ENCODE results near the gene KLF6. TPM values are rescaled to one million over a fixed set of nuclear protein-coding genes. Genes with fewer than 3 reads are reported as not detected.

Gene KLF6
- total and polyA plus RNA-seq, 9 of the 15 experiments (the other 6 are each of a cell fraction or from before 2014, with no cell fraction given) = 3.2 to 23.9 (median 8.0) TPM

DNA sequence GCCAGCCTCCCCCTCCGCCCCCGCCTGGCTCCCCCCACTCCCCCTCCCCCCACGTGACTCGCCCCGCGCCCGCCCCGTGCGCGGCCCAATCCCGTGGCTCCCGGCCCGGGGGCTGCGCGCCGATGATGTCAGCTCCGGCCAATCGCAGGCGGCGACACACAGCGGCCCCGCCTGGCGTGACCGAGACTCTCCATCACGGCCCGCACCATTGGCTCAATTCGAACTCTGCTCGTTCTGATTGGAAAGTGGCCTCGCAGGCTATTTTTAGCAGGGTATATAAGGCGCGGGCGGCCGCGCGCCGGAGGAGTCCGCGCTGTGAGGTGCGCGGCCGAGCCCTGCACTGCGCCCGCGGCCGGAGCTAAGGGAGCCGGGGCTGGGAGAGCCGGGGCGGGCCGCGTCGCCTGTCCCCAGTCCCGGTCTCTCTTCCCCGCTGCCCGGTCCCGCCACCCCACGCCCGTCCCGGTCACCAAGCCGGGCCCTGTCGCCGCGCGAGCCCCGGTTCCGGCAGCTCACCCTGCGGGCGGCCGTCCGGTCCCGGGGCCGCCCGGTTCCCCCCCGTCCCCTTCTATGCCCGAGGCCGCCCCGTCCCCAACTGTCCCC is 342 bp upstream of the KLF6 start (continued):
- TF ChIP-seq ZNF398 (CRISPR knock-in tag; IDR thresholded peaks at IDR 0.05) (no peak), SREBF1 (IDR thresholded peaks at IDR 0.05; ENCODE audit: borderline replicate concordance, low read depth, low read length) (peak; percentile 98), SAFB (IDR thresholded peaks at IDR 0.05; ENCODE audit: borderline replicate concordance, low read depth, low read length) (0 out of 2 replicates have a peak, but pooled peaks have one; percentile 15), CCAR2 (IDR thresholded peaks at IDR 0.05; ENCODE audit: low read depth, low read length) (no peak), C11orf30 (IDR thresholded peaks at IDR 0.05; ENCODE audit: low read depth) (no peak), MTF1 (CRISPR knock-in tag; IDR thresholded peaks at IDR 0.05; ENCODE audit: borderline replicate concordance) (no peak), TEAD4 (IDR thresholded peaks at IDR 0.05; ENCODE audit: low read length) (0 out of 2 replicates have a peak, but pooled peaks have one; percentile 4), TEAD4 (CRISPR knock-in tag; IDR thresholded peaks at IDR 0.05; ENCODE audit: borderline replicate concordance) (no peak), RB1 (IDR thresholded peaks at IDR 0.05; ENCODE audit: low read depth) (peak; percentile 80), MTA2 (IDR thresholded peaks at IDR 0.05; ENCODE audit: low read depth) (no peak), HDAC3 (IDR thresholded peaks at IDR 0.05; ENCODE audit: borderline replicate concordance, partially characterized antibody) (no peak), ZNF24 (IDR thresholded peaks at IDR 0.05) (no peak), PPARD (CRISPR knock-in tag; IDR thresholded peaks at IDR 0.05) (no peak), BCL6 (CRISPR knock-in tag; IDR thresholded peaks at IDR 0.05) (no peak), SRSF9 (IDR thresholded peaks at IDR 0.05; ENCODE audit: borderline replicate concordance, low read depth, low read length) (no peak), BACH1 (tag; IDR thresholded peaks at IDR 0.05) (no peak), TAF15 (IDR thresholded peaks at IDR 0.05; ENCODE audit: low read depth, low read length) (no peak), GATAD2B (IDR thresholded peaks at IDR 0.05; ENCODE audit: borderline replicate concordance) (peak; percentile 71), RHOXF2B (CRISPR knock-in tag; conservative IDR thresholded peaks at IDR 0.05) (no peak), NELFE (IDR thresholded peaks at IDR 0.05; ENCODE audit: insufficient read depth, insufficient read length) (peak; percentile 68), CBX3 (IDR thresholded peaks at IDR 0.05; ENCODE audit: borderline replicate concordance in 1 of 2, low read length in 2 of 2) (no peak), NEUROD1 (IDR thresholded peaks at IDR 0.05; ENCODE audit: borderline replicate concordance, low read depth, low read length, partially characterized antibody) (peak; percentile 98), NRF1 (conservative IDR thresholded peaks at IDR 0.05 in 1 of 2, IDR thresholded peaks at IDR 0.05 in 1 of 2) (peak in 1 of 2 experiments; percentile 61; a peak in 3 of 4 replicates), ZNF589 (CRISPR knock-in tag; IDR thresholded peaks at IDR 0.05; ENCODE audit: low read depth) (0 out of 2 replicates have a peak, but pooled peaks have one; percentile 9)
- TF ChIP-seq, protein P1, sequence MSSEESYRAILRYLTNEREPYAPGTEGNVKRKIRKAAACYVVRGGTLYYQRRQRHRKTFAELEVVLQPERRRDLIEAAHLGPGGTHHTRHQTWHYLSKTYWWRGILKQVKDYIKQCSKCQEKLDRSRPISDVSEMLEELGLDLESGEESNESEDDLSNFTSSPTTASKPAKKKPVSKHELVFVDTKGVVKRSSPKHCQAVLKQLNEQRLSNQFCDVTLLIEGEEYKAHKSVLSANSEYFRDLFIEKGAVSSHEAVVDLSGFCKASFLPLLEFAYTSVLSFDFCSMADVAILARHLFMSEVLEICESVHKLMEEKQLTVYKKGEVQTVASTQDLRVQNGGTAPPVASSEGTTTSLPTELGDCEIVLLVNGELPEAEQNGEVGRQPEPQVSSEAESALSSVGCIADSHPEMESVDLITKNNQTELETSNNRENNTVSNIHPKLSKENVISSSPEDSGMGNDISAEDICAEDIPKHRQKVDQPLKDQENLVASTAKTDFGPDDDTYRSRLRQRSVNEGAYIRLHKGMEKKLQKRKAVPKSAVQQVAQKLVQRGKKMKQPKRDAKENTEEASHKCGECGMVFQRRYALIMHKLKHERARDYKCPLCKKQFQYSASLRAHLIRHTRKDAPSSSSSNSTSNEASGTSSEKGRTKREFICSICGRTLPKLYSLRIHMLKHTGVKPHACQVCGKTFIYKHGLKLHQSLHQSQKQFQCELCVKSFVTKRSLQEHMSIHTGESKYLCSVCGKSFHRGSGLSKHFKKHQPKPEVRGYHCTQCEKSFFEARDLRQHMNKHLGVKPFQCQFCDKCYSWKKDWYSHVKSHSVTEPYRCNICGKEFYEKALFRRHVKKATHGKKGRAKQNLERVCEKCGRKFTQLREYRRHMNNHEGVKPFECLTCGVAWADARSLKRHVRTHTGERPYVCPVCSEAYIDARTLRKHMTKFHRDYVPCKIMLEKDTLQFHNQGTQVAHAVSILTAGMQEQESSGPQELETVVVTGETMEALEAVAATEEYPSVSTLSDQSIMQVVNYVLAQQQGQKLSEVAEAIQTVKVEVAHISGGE (CRISPR knock-in tag; IDR thresholded peaks at IDR 0.05) = peak in 1 of 3 experiments; percentile 44; a peak in 1 of 6 replicates

Data from K562 (cell line).